Activated CD4-positive, alpha-beta T cell treated with anti-CD3 and anti-CD28 coated beads for 36 hours (primary cell): ENCODE data around the gene ABO. TPM values are rescaled to one million over a fixed set of nuclear protein-coding genes. Genes with fewer than 3 reads are reported as not detected.

Experiments used
- ATAC-seq: fragments of 200-7000 bp; cut with Tn5 transposase; one replicate; pipeline ENCODE4 v1.10.0; 2021; ENCODE audit warnings: mild to moderate bottlenecking, moderate library complexity
- CTCF ChIA-PET: fragments of 350-600 bp; sonication (Branson Sonifier 250); formaldehyde crosslinking; loops from one replicate; lab custom pipeline; 2021; ENCODE audit warnings: antibody characterized with exemption; lab: Charles Lee
- POLR2A ChIA-PET: fragments of 350-600 bp; sonication (Branson Sonifier 250); formaldehyde crosslinking; loops from one replicate; lab custom pipeline; 2021; ENCODE audit warnings: antibody characterized with exemption, inconsistent platforms; lab: Charles Lee
- DNase-seq: peaks from one replicate; pipeline ENCODE4 v3.0.0-alpha.2; 2020
- H3K27ac Mint-ChIP-seq: one replicate; pipeline ENCODE4 v1.8.0; 2021; ENCODE audit warnings: mixed read lengths
- H3K27me3 Mint-ChIP-seq: one replicate; pipeline ENCODE4 v1.8.0; 2021; ENCODE audit warnings: mixed read lengths
- H3K36me3 Mint-ChIP-seq: one replicate; pipeline ENCODE4 v1.8.0; 2021; ENCODE audit warnings: low read depth, mixed read lengths
- H3K4me1 Mint-ChIP-seq: one replicate; pipeline ENCODE4 v1.8.0; 2021; ENCODE audit warnings: mixed read lengths
- H3K4me3 Mint-ChIP-seq: one replicate; pipeline ENCODE4 v1.8.0; 2021; ENCODE audit warnings: mild to moderate bottlenecking, moderate library complexity, mixed read lengths
- H3K9me3 Mint-ChIP-seq: one replicate; pipeline ENCODE4 v1.8.0; 2021; ENCODE audit warnings: low read depth, mixed read lengths
- intact Hi-C, 2 experiments: fragments of 100-400 bp; cut with DNase I in 1 of 2; cut with micrococcal nuclease in 1 of 2; formaldehyde crosslinking; loops; one replicate each; pipeline versions ENCODE4 v1.14.2 to v1.15.1; 2022 to 2024; cut with DNase I, micrococcal nuclease
- total RNA-seq, 2 experiments: library from RNA; stranded (reverse); gene quantifications; one replicate each; pipeline ENCODE4 v1.2.3, GENCODE V29; 2021

Gene ABO
- total RNA-seq, 2 experiments from 2014 or later, result 0.09 TPM; not detected in 1

GRCh38 chr9:133260334-133261102, 14.5 kb downstream of the ABO start:
- H3K27ac Mint-ChIP-seq, result no peak overlapping the region
- POLR2A ChIA-PET, result no interaction called here
- H3K27me3 Mint-ChIP-seq, result no peaks in the 10 kb centered on the region
- intact Hi-C loops, result no loop called here
- H3K9me3 Mint-ChIP-seq, result no peaks in the 10 kb centered on the region
- no peaks in the 10 kb centered on the region for H3K4me1 Mint-ChIP-seq
- DNase-seq (no peak), ATAC-seq (no peak)
- no peaks in the 10 kb centered on the region for H3K36me3 Mint-ChIP-seq
- CTCF ChIA-PET, result no interaction called here
- H3K4me3 Mint-ChIP-seq, result no peak overlapping the region

- Mint-ChIP-seq H3K4me3 (no peak overlapping the region), H3K27me3 (no peaks in the 10 kb centered on the region), H3K36me3 (no peaks in the 10 kb centered on the region), H3K4me1 (no peaks in the 10 kb centered on the region), H3K9me3 (no peaks in the 10 kb centered on the region), H3K27ac (no peak overlapping the region)
- ChIA-PET POLR2A (no interaction called here), CTCF (interaction anchor here (0.5 to 1.1 kb wide), 3 partner anchors 17 to 789 kb away, joined by 3 to 5 read pairs (median 5); no protein-coding TSS in a partner anchor)
- DNase-seq (no peak), ATAC-seq (no peak)
- intact Hi-C loops, result no loop called here
Measured at GRCh38 chr9:133258061-133259015, 16.7 kb downstream of the ABO start.

GRCh38 chr9:133257465-133257956, 17.5 kb downstream of the ABO start:
- DNase-seq (no peak), ATAC-seq (no peak)
- H3K27ac Mint-ChIP-seq, result no peak overlapping the region
- H3K4me3 Mint-ChIP-seq, result no peak overlapping the region
- no peaks in the 10 kb centered on the region for H3K4me1 Mint-ChIP-seq
- no peaks in the 10 kb centered on the region for H3K9me3 Mint-ChIP-seq
- H3K27me3 Mint-ChIP-seq, result no peaks in the 10 kb centered on the region
- POLR2A ChIA-PET, result interaction anchor here (0.6 kb wide), 1 partner anchor 12 kb away, joined by 4 read pairs; no protein-coding TSS in a partner anchor
- H3K36me3 Mint-ChIP-seq, result no peaks in the 10 kb centered on the region
- intact Hi-C loops, result no loop called here
- CTCF ChIA-PET, result interaction anchor here (0.5 to 1.1 kb wide), 2 partner anchors 18 kb away, joined by 3 to 5 read pairs; no protein-coding TSS in a partner anchor

GRCh38 chr9:133256686-133257091, 18.3 kb downstream of the ABO start:
- CTCF ChIA-PET, result no interaction called here
- H3K4me1 Mint-ChIP-seq, result no peaks in the 10 kb centered on the region
- intact Hi-C loops, result no loop called here

GRCh38 chr9:133256136-133256461, 18.9 kb downstream of the ABO start:
- ATAC-seq, result no peak
- ChIA-PET POLR2A (no interaction called here), CTCF (no interaction called here)
- intact Hi-C loops, result no loop called here
- Mint-ChIP-seq H3K4me1 (no peaks in the 10 kb centered on the region), H3K27me3 (no peaks in the 10 kb centered on the region), H3K27ac (no peak overlapping the region), H3K4me3 (no peak overlapping the region), H3K36me3 (no peaks in the 10 kb centered on the region), H3K9me3 (no peaks in the 10 kb centered on the region)
- no peak for DNase-seq

More at GRCh38 chr9:133256686-133257091, 18.3 kb downstream of the ABO start:
- Mint-ChIP-seq H3K27me3 (no peaks in the 10 kb centered on the region), H3K27ac (no peak overlapping the region), H3K36me3 (no peaks in the 10 kb centered on the region), H3K4me3 (no peak overlapping the region), H3K9me3 (no peaks in the 10 kb centered on the region)
- ATAC-seq, result no peak
- DNase-seq, result no peak
- POLR2A ChIA-PET, result no interaction called here

GRCh38 chr9:133255371-133256135, 19.4 kb downstream of the ABO start:
- H3K4me1 Mint-ChIP-seq, result no peaks in the 10 kb centered on the region
- no peaks in the 10 kb centered on the region for H3K36me3 Mint-ChIP-seq
- CTCF ChIA-PET, result no interaction called here
- ATAC-seq, result no peak
- H3K27me3 Mint-ChIP-seq, result no peaks in the 10 kb centered on the region
- H3K4me3 Mint-ChIP-seq, result no peak overlapping the region
- POLR2A ChIA-PET, result no interaction called here
- DNase-seq, result no peak
- intact Hi-C loops, result no loop called here
- no peaks in the 10 kb centered on the region for H3K9me3 Mint-ChIP-seq
- no peak overlapping the region for H3K27ac Mint-ChIP-seq

- Mint-ChIP-seq H3K27ac (no peak overlapping the region), H3K4me1 (no peaks in the 10 kb centered on the region), H3K4me3 (no peak overlapping the region), H3K27me3 (peaks cover 3% of the 10 kb centered on the region), H3K36me3 (no peaks in the 10 kb centered on the region), H3K9me3 (no peaks in the 10 kb centered on the region)
- POLR2A ChIA-PET, result interaction anchor here (0.5 kb wide), 1 partner anchor 68 kb away, joined by 3 read pairs; no protein-coding TSS in a partner anchor
- CTCF ChIA-PET, result no interaction called here
- ATAC-seq (no peak), DNase-seq (no peak)
- intact Hi-C loops, result no loop called here
Measured at GRCh38 chr9:133254471-133254870, 20.5 kb downstream of the ABO start.

- intact Hi-C loops, result no loop called here
- Mint-ChIP-seq H3K4me3 (no peak overlapping the region), H3K27me3 (peaks cover 3% of the 10 kb centered on the region), H3K27ac (no peak overlapping the region), H3K4me1 (no peaks in the 10 kb centered on the region), H3K36me3 (no peaks in the 10 kb centered on the region), H3K9me3 (no peaks in the 10 kb centered on the region)
- ChIA-PET CTCF (interaction anchor here (2.3 kb wide), 1 partner anchor 14 kb away, joined by 8 read pairs; no protein-coding TSS in a partner anchor), POLR2A (no interaction called here)
- no peak for ATAC-seq
- DNase-seq, result no peak
Measured at GRCh38 chr9:133253268-133253667, 21.7 kb downstream of the ABO start.

GRCh38 chr9:133252301-133253020, 22.5 kb downstream of the ABO start:
- Mint-ChIP-seq H3K27me3 (peaks cover 3% of the 10 kb centered on the region), H3K4me1 (no peaks in the 10 kb centered on the region), H3K27ac (no peak overlapping the region), H3K4me3 (no peak overlapping the region), H3K9me3 (no peaks in the 10 kb centered on the region), H3K36me3 (no peaks in the 10 kb centered on the region)
- ChIA-PET CTCF (interaction anchor here (0.6 to 2.3 kb wide), 2 partner anchors 13 to 102 kb away, joined by 3 to 8 read pairs; no protein-coding TSS in a partner anchor), POLR2A (no interaction called here)
- intact Hi-C loops, result no loop called here
- ATAC-seq (no peak), DNase-seq (no peak)

- no peaks in the 10 kb centered on the region for H3K36me3 Mint-ChIP-seq
- H3K4me1 Mint-ChIP-seq, result no peaks in the 10 kb centered on the region
- H3K9me3 Mint-ChIP-seq, result no peaks in the 10 kb centered on the region
- H3K27me3 Mint-ChIP-seq, result peaks cover 3% of the 10 kb centered on the region
- no peak overlapping the region for H3K4me3 Mint-ChIP-seq
- POLR2A ChIA-PET, result no interaction called here
- CTCF ChIA-PET, result interaction anchor here (1.6 to 2.3 kb wide), 2 partner anchors 11 to 13 kb away, joined by 3 to 8 read pairs; no protein-coding TSS in a partner anchor
- DNase-seq (no peak), ATAC-seq (no peak)
- intact Hi-C loops, result no loop called here
- H3K27ac Mint-ChIP-seq, result no peak overlapping the region
Measured at GRCh38 chr9:133251773-133252172, 23.2 kb downstream of the ABO start.
